B cell (primary cell): ENCODE measurements around the gene SEC16A.

ENCODE experiments used
- EZH2 ChIP-seq: IDR thresholded peaks from 2 replicates; pipeline ENCODE4 v1.6.1; 2012; ENCODE audit warnings: borderline replicate concordance, low read depth, mild to moderate bottlenecking, moderate library complexity, low read length; ENCODE audit not compliant: insufficient read depth, poor library complexity, severe bottlenecking
- TF ChIP-seq, protein P1 (sequence below): fragments of 200-600 bp; IDR thresholded peaks from one replicate; pipeline ENCODE4 v1.8.0; 2022; ENCODE audit warnings: antibody characterized with exemption, mild to moderate bottlenecking

DNA sequence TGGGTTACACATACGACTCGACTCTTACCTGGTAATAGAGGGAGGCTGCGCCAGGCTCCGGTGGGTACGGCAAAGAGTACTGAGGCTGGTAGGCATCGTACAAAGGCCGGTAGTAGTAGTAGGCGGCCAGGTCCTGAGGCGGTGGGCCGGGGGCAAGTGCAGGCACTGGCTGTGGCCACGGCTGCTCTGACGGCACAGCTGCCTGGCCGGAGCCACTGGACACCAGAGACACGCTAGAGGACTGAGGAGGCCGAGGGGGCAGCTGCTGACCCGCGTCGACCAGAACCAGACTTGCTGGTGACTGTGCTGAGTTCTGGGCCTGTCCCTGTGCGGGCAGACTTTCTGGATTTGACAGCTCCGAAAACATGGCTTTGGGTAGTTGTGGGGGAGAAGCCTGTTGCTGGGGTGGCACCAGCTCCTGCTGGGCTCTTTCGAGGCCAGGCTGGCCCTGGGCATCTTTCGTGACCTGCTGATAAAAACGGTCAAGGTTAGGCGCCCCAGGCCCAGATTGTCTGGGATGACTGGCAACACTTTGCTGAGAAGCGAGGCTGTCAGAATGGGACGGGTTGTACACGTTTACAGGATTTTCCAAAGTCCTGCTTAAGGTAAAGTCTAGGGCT is 8.7 kb downstream of the SEC16A start:
- TF ChIP-seq, protein P1, sequence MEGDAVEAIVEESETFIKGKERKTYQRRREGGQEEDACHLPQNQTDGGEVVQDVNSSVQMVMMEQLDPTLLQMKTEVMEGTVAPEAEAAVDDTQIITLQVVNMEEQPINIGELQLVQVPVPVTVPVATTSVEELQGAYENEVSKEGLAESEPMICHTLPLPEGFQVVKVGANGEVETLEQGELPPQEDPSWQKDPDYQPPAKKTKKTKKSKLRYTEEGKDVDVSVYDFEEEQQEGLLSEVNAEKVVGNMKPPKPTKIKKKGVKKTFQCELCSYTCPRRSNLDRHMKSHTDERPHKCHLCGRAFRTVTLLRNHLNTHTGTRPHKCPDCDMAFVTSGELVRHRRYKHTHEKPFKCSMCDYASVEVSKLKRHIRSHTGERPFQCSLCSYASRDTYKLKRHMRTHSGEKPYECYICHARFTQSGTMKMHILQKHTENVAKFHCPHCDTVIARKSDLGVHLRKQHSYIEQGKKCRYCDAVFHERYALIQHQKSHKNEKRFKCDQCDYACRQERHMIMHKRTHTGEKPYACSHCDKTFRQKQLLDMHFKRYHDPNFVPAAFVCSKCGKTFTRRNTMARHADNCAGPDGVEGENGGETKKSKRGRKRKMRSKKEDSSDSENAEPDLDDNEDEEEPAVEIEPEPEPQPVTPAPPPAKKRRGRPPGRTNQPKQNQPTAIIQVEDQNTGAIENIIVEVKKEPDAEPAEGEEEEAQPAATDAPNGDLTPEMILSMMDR, result no peak
- TF ChIP-seq EZH2, result no peak
